ENCODE measurements around the gene TSPAN4.

TSPAN4 gene

GRCh38 chr11:897253-898142 lies 54.8 kb downstream of the TSPAN4 start:
- no peak for TF ChIP-seq CTCF (IDR thresholded peaks at IDR 0.05; ENCODE audit: insufficient read depth, missing control alignments)
- no peak for FAIRE-seq
- no peak for DNase-seq (ENCODE audit: insufficient read length, low spot score)

- no peak for DNase-seq (ENCODE audit: insufficient read length, low spot score)
- peak; percentile 49 for TF ChIP-seq CTCF (IDR thresholded peaks at IDR 0.05; ENCODE audit: insufficient read depth, missing control alignments)
- FAIRE-seq = no peak
Measured at GRCh38 chr11:898143-898511, 55.5 kb downstream of the TSPAN4 start.

- no peak for DNase-seq (ENCODE audit: insufficient read length, low spot score)
Measured at GRCh38 chr11:898540-899190, 56.0 kb downstream of the TSPAN4 start.

GRCh38 chr11:899724-900123 lies 57.1 kb downstream of the TSPAN4 start:
- DNase-seq (ENCODE audit: insufficient read length, low spot score) = no peak
- no peak for TF ChIP-seq CTCF (IDR thresholded peaks at IDR 0.05; ENCODE audit: insufficient read depth, missing control alignments)
- FAIRE-seq = no peak

More at GRCh38 chr11:898540-899190, 56.0 kb downstream of the TSPAN4 start:
- peak; percentile 9 for TF ChIP-seq CTCF (IDR thresholded peaks at IDR 0.05; ENCODE audit: insufficient read depth, missing control alignments)
- FAIRE-seq = no peak

GRCh38 chr11:900545-900944 lies 57.9 kb downstream of the TSPAN4 start:
- no peak for FAIRE-seq
- TF ChIP-seq CTCF (IDR thresholded peaks at IDR 0.05; ENCODE audit: insufficient read depth, missing control alignments) = no peak
- no peak for DNase-seq (ENCODE audit: insufficient read length, low spot score)

GRCh38 chr11:901452-902061 lies 58.9 kb downstream of the TSPAN4 start:
- no peak for TF ChIP-seq CTCF (IDR thresholded peaks at IDR 0.05; ENCODE audit: insufficient read depth, missing control alignments)
- FAIRE-seq (no peak), DNase-seq (ENCODE audit: insufficient read length, low spot score) (no peak)
